HCT116 (cell line): ENCODE measurements around the gene PIKFYVE. TPM values are rescaled to one million over a fixed set of nuclear protein-coding genes. Genes with fewer than 3 reads are reported as not detected.

ENCODE experiments used
- ATAC-seq: fragments of 200-7000 bp; cut with Tn5 transposase; 2 replicates; pipeline ENCODE4 v1.9.1; 2020; ENCODE audit warnings: mild to moderate bottlenecking, moderate library complexity
- BruUV-seq: library from RNA; stranded (reverse); fragments of 400-500 nt; replicated peaks from 2 replicates; lab custom pipeline; 2021; lab: Mats Ljungman, UMichigan
- CTCF ChIA-PET: fragments of 300-600 bp; sonication (Branson Sonifier 250); formaldehyde crosslinking; loops from one replicate; lab custom pipeline; 2021; ENCODE audit warnings: antibody characterized with exemption; lab: Charles Lee
- POLR2A ChIA-PET: fragments of 300-600, 350-600 bp; sonication (Branson Sonifier 250); formaldehyde crosslinking; loops from one replicate; lab custom pipeline; 2021; ENCODE audit warnings: antibody characterized with exemption; lab: Charles Lee
- RAD21 ChIA-PET, 2 experiments: fragments of 300-600 bp; sonication (Branson Sonifier 250); formaldehyde crosslinking; loops; one replicate each; lab custom pipeline; 2023; ENCODE audit warnings: low total read pairs in 2 of 2; ENCODE audit not compliant: uncharacterized antibody in 2 of 2, unreplicated experiment in 2 of 2, low non-redundant PET in 1 of 2; lab: Charles Lee
- DNase-seq: peaks from one replicate; pipeline ENCODE4 v3.0.0-alpha.2; 2010; ENCODE audit warnings: low read depth, low spot score
- H2AFZ ChIP-seq: fragments of 200-600 bp; shearing (Covaris generic), sonication (generic); 2 replicates; pipeline ENCODE4 v1.6.1; 2017; ENCODE audit warnings: low read depth, mixed run types, mixed read lengths, antibody characterized with exemption, low read length; ENCODE audit not compliant: poor library complexity, severe bottlenecking
- H3K27ac ChIP-seq: 2 replicates; pipeline ENCODE4 v1.5.1; 2012; ENCODE audit warnings: low read depth, low read length
- H3K27me3 ChIP-seq: fragments of 200-600 bp; sonication (generic); 2 replicates; pipeline ENCODE4 v1.6.1; 2016; ENCODE audit warnings: mixed run types, low read length, mixed read lengths; ENCODE audit not compliant: insufficient read depth
- H3K36me3 ChIP-seq, 2 experiments: fragments of 200-500 bp in 1 of 2; fragments of 200-600 bp in 1 of 2; sonication (Bioruptor generic) in 1 of 2; sonication (generic) in 1 of 2; 2 replicates each; pipeline versions ENCODE4 v1.5.1 to v1.6.1; 2014 to 2016; ENCODE audit warnings: low read length in 2 of 2, inconsistent platforms in 1 of 2, mixed read lengths in 1 of 2, mixed run types in 1 of 2; ENCODE audit not compliant: insufficient read depth in 2 of 2, control insufficient read depth in 1 of 2
- H3K4me1 ChIP-seq, 2 experiments: fragments of 200-600 bp in 1 of 2; sonication (generic) in 1 of 2; 2 replicates each; pipeline versions ENCODE4 v1.5.1 to v1.6.1; 2012 to 2017; ENCODE audit warnings: low read length in 2 of 2, inconsistent platforms in 1 of 2, mild to moderate bottlenecking in 1 of 2, mixed read lengths in 1 of 2, mixed run types in 1 of 2, moderate library complexity in 1 of 2; ENCODE audit not compliant: insufficient read depth in 2 of 2, control insufficient read depth in 1 of 2
- H3K4me2 ChIP-seq: fragments of 200-600 bp; sonication (generic); 2 replicates; pipeline ENCODE4 v1.6.1; 2017; ENCODE audit warnings: mixed run types, low read length, mixed read lengths
- H3K4me3 ChIP-seq, 2 experiments: fragments of 200-600 bp in 1 of 2; sonication (generic) in 1 of 2; replicated peaks in 1 of 2; 2 replicates each; pipeline ENCODE4 v1.5.1; 2011 to 2016; ENCODE audit warnings: low read length in 2 of 2, control low read depth in 1 of 2, low read depth in 1 of 2, mild to moderate bottlenecking in 1 of 2, mixed read lengths in 1 of 2, mixed run types in 1 of 2
- H3K79me2 ChIP-seq: fragments of 200-600 bp; sonication (generic); 2 replicates; pipeline ENCODE4 v1.6.1; 2017; ENCODE audit warnings: mild to moderate bottlenecking, mixed run types, low read length, moderate library complexity, mixed read lengths; ENCODE audit not compliant: insufficient read depth
- H3K9ac ChIP-seq: fragments of 200-600 bp; sonication (generic); 2 replicates; pipeline ENCODE4 v1.6.1; 2016; ENCODE audit warnings: low read length, mixed read lengths
- H3K9me2 ChIP-seq: fragments of 200-600 bp; sonication (generic), shearing (Covaris generic); 2 replicates; pipeline ENCODE4 v1.6.1; 2017; ENCODE audit warnings: mixed run types, mild to moderate bottlenecking, moderate library complexity; ENCODE audit not compliant: insufficient read depth
- H3K9me3 ChIP-seq, 2 experiments: fragments of 200-500 bp in 1 of 2; fragments of 200-600 bp in 1 of 2; sonication (Bioruptor generic) in 1 of 2; sonication (generic) in 1 of 2; 2 replicates each; pipeline ENCODE4 v1.6.1; 2014 to 2017; ENCODE audit warnings: low read length in 2 of 2, mixed read lengths in 2 of 2, inconsistent platforms in 1 of 2, low read depth in 1 of 2, mild to moderate bottlenecking in 1 of 2, mixed run types in 1 of 2, moderate library complexity in 1 of 2; ENCODE audit not compliant: control insufficient read depth in 1 of 2, insufficient read depth in 1 of 2
- H4K20me1 ChIP-seq: fragments of 200-600 bp; sonication (generic), shearing (Covaris generic); 2 replicates; pipeline ENCODE4 v1.6.1; 2017; ENCODE audit warnings: mixed run types, mild to moderate bottlenecking, moderate library complexity; ENCODE audit not compliant: insufficient read depth
- EZH2 ChIP-seq: fragments of 200-600 bp; sonication (generic); IDR thresholded peaks from 2 replicates; pipeline ENCODE4 v1.6.1; 2017; ENCODE audit warnings: antibody characterized with exemption, mixed run types
- EZH2phosphoT487 ChIP-seq: fragments of 200-600 bp; IDR thresholded peaks from 2 replicates; pipeline ENCODE4 v1.6.1; 2018; ENCODE audit warnings: antibody characterized with exemption, borderline replicate concordance
- POLR2A ChIP-seq: IDR thresholded peaks from 2 replicates; pipeline ENCODE4 v1.7.0; 2011; ENCODE audit warnings: borderline replicate concordance; ENCODE audit not compliant: insufficient read depth, insufficient read length; ENCODE audit errors: extremely low read depth
- POLR2AphosphoS5 ChIP-seq: IDR thresholded peaks from 2 replicates; pipeline ENCODE4 v1.6.1; 2011; ENCODE audit warnings: mild to moderate bottlenecking, low read depth, low read length, moderate library complexity
- RAD21 ChIP-seq: IDR thresholded peaks from 2 replicates; pipeline ENCODE4 v1.6.1; 2012; ENCODE audit warnings: low read depth, mild to moderate bottlenecking
- SIN3A ChIP-seq: IDR thresholded peaks from 2 replicates; pipeline ENCODE4 v1.6.1; 2012; ENCODE audit warnings: low read depth
- TCF7L2 ChIP-seq: IDR thresholded peaks from 2 replicates; pipeline ENCODE4 v1.7.0; 2011; ENCODE audit warnings: borderline replicate concordance, inconsistent platforms; ENCODE audit not compliant: insufficient read depth, insufficient read length; ENCODE audit errors: extremely low read depth
- YY1 ChIP-seq: IDR thresholded peaks from 2 replicates; pipeline ENCODE4 v1.6.1; 2011; ENCODE audit warnings: low read length, low read depth, moderate library complexity, mild to moderate bottlenecking; ENCODE audit not compliant: insufficient replicate concordance; ENCODE audit errors: extremely low read depth
- intact Hi-C: fragments of 100-400 bp; cut with micrococcal nuclease; formaldehyde crosslinking; loops from 2 replicates; pipeline ENCODE4 v1.10.0; 2022
- total RNA-seq: library from RNA; stranded (reverse); gene quantifications from one replicate; pipeline ENCODE4 v1.2.1, GENCODE V29; 2021; ENCODE audit not compliant: unreplicated experiment
- TF ChIP-seq, protein P1 (sequence below): IDR thresholded peaks from 2 replicates; pipeline ENCODE4 v1.6.1; 2012; ENCODE audit warnings: low read depth
- TF ChIP-seq, protein P2 (sequence below): IDR thresholded peaks from 2 replicates; pipeline ENCODE4 v1.6.1; 2011; ENCODE audit warnings: mild to moderate bottlenecking, low read length, moderate library complexity; ENCODE audit not compliant: insufficient replicate concordance; ENCODE audit errors: extremely low read depth

Gene PIKFYVE
- total RNA-seq, 1 experiment from 2014 or later, result 21.8 TPM

DNA sequence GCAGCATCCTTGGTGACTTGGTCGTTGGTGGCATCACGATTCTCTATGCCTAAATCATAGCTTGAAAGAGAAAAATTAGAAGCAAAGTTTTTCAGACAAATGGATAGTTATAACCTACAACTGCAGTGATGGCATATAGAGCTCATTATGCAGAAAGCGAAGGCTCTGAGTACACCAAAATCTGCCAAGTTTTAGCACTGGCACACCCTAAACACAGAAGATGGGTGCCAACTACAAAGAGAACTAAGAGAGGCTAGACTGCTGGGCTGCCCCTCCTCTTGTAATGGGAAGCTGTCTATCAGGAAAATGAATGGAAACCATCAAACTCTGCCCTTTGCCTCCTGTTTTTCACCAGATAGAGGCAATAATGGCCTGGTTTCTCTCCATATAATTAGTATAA, 17.5 kb upstream of the PIKFYVE start:
- Histone ChIP-seq H3K4me3 (no peak overlapping the region), H3K4me1 (peaks cover 4 to 5% of the 10 kb centered on the region in 2 experiments; a peak in 3 of 4 replicates), H3K9ac (no peak overlapping the region), H3K9me3 (no peaks in the 10 kb centered on the region), H3K27ac (no peak overlapping the region), H3K27me3 (no peaks in the 10 kb centered on the region), H3K79me2 (no peaks in the 10 kb centered on the region), H2AFZ (no peak overlapping the region), H4K20me1 (no peaks in the 10 kb centered on the region), H3K4me2 (no peak overlapping the region)
- intact Hi-C loops, result no loop called here
- CTCF ChIA-PET, result interaction anchor here (0.6 kb wide), 1 partner anchor 180 kb away, joined by 3 read pairs; no protein-coding TSS in a partner anchor
- POLR2A ChIA-PET, result no interaction called here
- BruUV-seq, result no TSS peak
- RAD21 ChIA-PET, result no interaction called here
- TF ChIP-seq, protein P1, sequence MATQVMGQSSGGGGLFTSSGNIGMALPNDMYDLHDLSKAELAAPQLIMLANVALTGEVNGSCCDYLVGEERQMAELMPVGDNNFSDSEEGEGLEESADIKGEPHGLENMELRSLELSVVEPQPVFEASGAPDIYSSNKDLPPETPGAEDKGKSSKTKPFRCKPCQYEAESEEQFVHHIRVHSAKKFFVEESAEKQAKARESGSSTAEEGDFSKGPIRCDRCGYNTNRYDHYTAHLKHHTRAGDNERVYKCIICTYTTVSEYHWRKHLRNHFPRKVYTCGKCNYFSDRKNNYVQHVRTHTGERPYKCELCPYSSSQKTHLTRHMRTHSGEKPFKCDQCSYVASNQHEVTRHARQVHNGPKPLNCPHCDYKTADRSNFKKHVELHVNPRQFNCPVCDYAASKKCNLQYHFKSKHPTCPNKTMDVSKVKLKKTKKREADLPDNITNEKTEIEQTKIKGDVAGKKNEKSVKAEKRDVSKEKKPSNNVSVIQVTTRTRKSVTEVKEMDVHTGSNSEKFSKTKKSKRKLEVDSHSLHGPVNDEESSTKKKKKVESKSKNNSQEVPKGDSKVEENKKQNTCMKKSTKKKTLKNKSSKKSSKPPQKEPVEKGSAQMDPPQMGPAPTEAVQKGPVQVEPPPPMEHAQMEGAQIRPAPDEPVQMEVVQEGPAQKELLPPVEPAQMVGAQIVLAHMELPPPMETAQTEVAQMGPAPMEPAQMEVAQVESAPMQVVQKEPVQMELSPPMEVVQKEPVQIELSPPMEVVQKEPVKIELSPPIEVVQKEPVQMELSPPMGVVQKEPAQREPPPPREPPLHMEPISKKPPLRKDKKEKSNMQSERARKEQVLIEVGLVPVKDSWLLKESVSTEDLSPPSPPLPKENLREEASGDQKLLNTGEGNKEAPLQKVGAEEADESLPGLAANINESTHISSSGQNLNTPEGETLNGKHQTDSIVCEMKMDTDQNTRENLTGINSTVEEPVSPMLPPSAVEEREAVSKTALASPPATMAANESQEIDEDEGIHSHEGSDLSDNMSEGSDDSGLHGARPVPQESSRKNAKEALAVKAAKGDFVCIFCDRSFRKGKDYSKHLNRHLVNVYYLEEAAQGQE, result no peak
- TF ChIP-seq POLR2A, result no peak
- TF ChIP-seq TCF7L2, result no peak
- TF ChIP-seq SIN3A, result no peak
- TF ChIP-seq, protein P2, sequence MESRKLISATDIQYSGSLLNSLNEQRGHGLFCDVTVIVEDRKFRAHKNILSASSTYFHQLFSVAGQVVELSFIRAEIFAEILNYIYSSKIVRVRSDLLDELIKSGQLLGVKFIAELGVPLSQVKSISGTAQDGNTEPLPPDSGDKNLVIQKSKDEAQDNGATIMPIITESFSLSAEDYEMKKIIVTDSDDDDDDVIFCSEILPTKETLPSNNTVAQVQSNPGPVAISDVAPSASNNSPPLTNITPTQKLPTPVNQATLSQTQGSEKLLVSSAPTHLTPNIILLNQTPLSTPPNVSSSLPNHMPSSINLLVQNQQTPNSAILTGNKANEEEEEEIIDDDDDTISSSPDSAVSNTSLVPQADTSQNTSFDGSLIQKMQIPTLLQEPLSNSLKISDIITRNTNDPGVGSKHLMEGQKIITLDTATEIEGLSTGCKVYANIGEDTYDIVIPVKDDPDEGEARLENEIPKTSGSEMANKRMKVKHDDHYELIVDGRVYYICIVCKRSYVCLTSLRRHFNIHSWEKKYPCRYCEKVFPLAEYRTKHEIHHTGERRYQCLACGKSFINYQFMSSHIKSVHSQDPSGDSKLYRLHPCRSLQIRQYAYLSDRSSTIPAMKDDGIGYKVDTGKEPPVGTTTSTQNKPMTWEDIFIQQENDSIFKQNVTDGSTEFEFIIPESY, result no peak
- no peak for TF ChIP-seq YY1
- no peak for TF ChIP-seq RAD21
- TF ChIP-seq EZH2phosphoT487, result no peak
- TF ChIP-seq EZH2, result no peak
- no peak for TF ChIP-seq POLR2AphosphoS5
- TF ChIP-seq, all 23 proteins: peak for 0
- ATAC-seq (no peak), DNase-seq (no peak)
- Histone ChIP-seq H3K36me3 (peaks cover 0 to 14% of the 10 kb centered on the region in 2 experiments; a peak in 2 of 4 replicates), H3K9me2 (no peaks in the 10 kb centered on the region)
